Glutamatergic neuron (in vitro differentiated cells): ENCODE data around the gene ADCY3. TPM values are rescaled to one million over a fixed set of nuclear protein-coding genes. Genes with fewer than 3 reads are reported as not detected.

Experiments used
- DNase-seq: peaks from one replicate; pipeline ENCODE4 v3.0.0; 2022
- H3K27ac Mint-ChIP-seq: one replicate; pipeline ENCODE4 v1.8.0; 2020; ENCODE audit warnings: mild to moderate bottlenecking, mixed read lengths, inconsistent platforms; ENCODE audit not compliant: unreplicated experiment
- H3K27me3 Mint-ChIP-seq: one replicate; pipeline ENCODE4 v1.8.0; 2020; ENCODE audit warnings: mild to moderate bottlenecking, moderate library complexity, mixed read lengths, inconsistent platforms; ENCODE audit not compliant: unreplicated experiment
- H3K36me3 Mint-ChIP-seq: one replicate; pipeline ENCODE4 v1.8.0; 2020; ENCODE audit warnings: mild to moderate bottlenecking, mixed read lengths, inconsistent platforms; ENCODE audit not compliant: unreplicated experiment
- H3K4me1 Mint-ChIP-seq: one replicate; pipeline ENCODE4 v1.8.0; 2020; ENCODE audit warnings: mild to moderate bottlenecking, low read depth, mixed read lengths, inconsistent platforms; ENCODE audit not compliant: unreplicated experiment
- H3K4me3 Mint-ChIP-seq: one replicate; pipeline ENCODE4 v1.8.0; 2020; ENCODE audit warnings: mild to moderate bottlenecking, mixed read lengths, inconsistent platforms; ENCODE audit not compliant: unreplicated experiment
- H3K9me3 Mint-ChIP-seq: one replicate; pipeline ENCODE4 v1.8.0; 2020; ENCODE audit warnings: mild to moderate bottlenecking, moderate library complexity, mixed read lengths, inconsistent platforms; ENCODE audit not compliant: unreplicated experiment
- CTCF ChIP-seq: fragments of 200-600 bp; sonication (generic); IDR thresholded peaks from one replicate; pipeline ENCODE4 v1.5.0; 2021; ENCODE audit not compliant: partially characterized antibody, unreplicated experiment
- long read RNA-seq: library from polyadenylated mRNA; unstranded; transcript quantifications from one replicate; pipeline ENCODE4 v2.0.0, GENCODE V29; 2020; ENCODE audit not compliant: unreplicated experiment
- total RNA-seq: library from RNA; stranded (reverse); fragmentation: NEBNext Ultra II Directional; extraction: Animal tissue kit (Norgen Biotek cat#: 25700); gene quantifications from one replicate; pipeline ENCODE4 v1.2.1, GENCODE V29; 2021; ENCODE audit not compliant: unreplicated experiment

The ADCY3 gene
- total RNA-seq: 76.2 TPM
- long read RNA-seq, partial matches to known transcripts: 3 of 4 reads
- long read RNA-seq, other reads (novel, unspliced or antisense): 0 of 4 reads

GRCh38 chr2:24920098-24920808, at the start of gene ADCY3:
TSS of gene ADCY3 (minus strand) at chr2:24920237. CDS start at chr2:24918987, 1,250 bp downstream.
- H3K4me3 Mint-ChIP-seq: peak within 1 kb of the TSS; percentile 88
- H3K27ac Mint-ChIP-seq: peak within 1 kb of the TSS; percentile 62
- H3K36me3 Mint-ChIP-seq: no peaks in the 10 kb centered on the region
- H3K27me3 Mint-ChIP-seq: peaks cover 12% of the 10 kb centered on the region
- H3K9me3 Mint-ChIP-seq: peaks cover 8% of the 10 kb centered on the region
- H3K4me1 Mint-ChIP-seq: peaks cover 23% of the 10 kb centered on the region
- DNase-seq: peak; percentile 62
- TF ChIP-seq CTCF: no peak

- Mint-ChIP-seq H3K27ac (no peak overlapping the region), H3K4me3 (no peak overlapping the region), H3K27me3 (peaks cover 13% of the 10 kb centered on the region), H3K9me3 (peaks cover 8% of the 10 kb centered on the region), H3K4me1 (peaks cover 5% of the 10 kb centered on the region), H3K36me3 (no peaks in the 10 kb centered on the region)
- no peak for DNase-seq
- TF ChIP-seq CTCF: no peak
Observed at GRCh38 chr2:24969784-24970183, 49.7 kb upstream of the ADCY3 start.

GRCh38 chr2:24961903-24962302, 41.9 kb upstream of the ADCY3 start:
- no peak for TF ChIP-seq CTCF
- Mint-ChIP-seq H3K27ac (no peak overlapping the region), H3K9me3 (peaks cover 5% of the 10 kb centered on the region), H3K27me3 (peaks cover 4% of the 10 kb centered on the region), H3K36me3 (peaks cover 6% of the 10 kb centered on the region), H3K4me3 (no peak overlapping the region), H3K4me1 (peaks cover 29% of the 10 kb centered on the region)
- DNase-seq: no peak

- H3K36me3 Mint-ChIP-seq: peaks cover 15% of the 10 kb centered on the region
- no peak for DNase-seq
- H3K4me1 Mint-ChIP-seq: peaks cover 45% of the 10 kb centered on the region
- H3K27me3 Mint-ChIP-seq: peaks cover 4% of the 10 kb centered on the region
- peaks cover 5% of the 10 kb centered on the region for H3K9me3 Mint-ChIP-seq
- TF ChIP-seq CTCF: no peak
- no peak overlapping the region for H3K27ac Mint-ChIP-seq
- H3K4me3 Mint-ChIP-seq: no peak overlapping the region
Observed at GRCh38 chr2:24959761-24960160, 39.7 kb upstream of the ADCY3 start.

- TF ChIP-seq CTCF: no peak
- no peak overlapping the region for H3K4me3 Mint-ChIP-seq
- H3K4me1 Mint-ChIP-seq: peaks cover 53% of the 10 kb centered on the region
- peaks cover 8% of the 10 kb centered on the region for H3K27me3 Mint-ChIP-seq
- peaks cover 7% of the 10 kb centered on the region for H3K9me3 Mint-ChIP-seq
- peaks cover 25% of the 10 kb centered on the region for H3K36me3 Mint-ChIP-seq
- peak overlapping the region; percentile 97 for H3K27ac Mint-ChIP-seq
- DNase-seq: no peak
Observed at GRCh38 chr2:24958411-24958935, 38.4 kb upstream of the ADCY3 start.
